CD4-positive, alpha-beta T cell treated with Interleukin-15 for 1 hour (primary cell): ENCODE measurements around the gene TRPM1.

ENCODE experiments used
- DNase-seq: peaks from one replicate; pipeline ENCODE4 v3.0.0-alpha.2; 2020

TRPM1 gene

DNA sequence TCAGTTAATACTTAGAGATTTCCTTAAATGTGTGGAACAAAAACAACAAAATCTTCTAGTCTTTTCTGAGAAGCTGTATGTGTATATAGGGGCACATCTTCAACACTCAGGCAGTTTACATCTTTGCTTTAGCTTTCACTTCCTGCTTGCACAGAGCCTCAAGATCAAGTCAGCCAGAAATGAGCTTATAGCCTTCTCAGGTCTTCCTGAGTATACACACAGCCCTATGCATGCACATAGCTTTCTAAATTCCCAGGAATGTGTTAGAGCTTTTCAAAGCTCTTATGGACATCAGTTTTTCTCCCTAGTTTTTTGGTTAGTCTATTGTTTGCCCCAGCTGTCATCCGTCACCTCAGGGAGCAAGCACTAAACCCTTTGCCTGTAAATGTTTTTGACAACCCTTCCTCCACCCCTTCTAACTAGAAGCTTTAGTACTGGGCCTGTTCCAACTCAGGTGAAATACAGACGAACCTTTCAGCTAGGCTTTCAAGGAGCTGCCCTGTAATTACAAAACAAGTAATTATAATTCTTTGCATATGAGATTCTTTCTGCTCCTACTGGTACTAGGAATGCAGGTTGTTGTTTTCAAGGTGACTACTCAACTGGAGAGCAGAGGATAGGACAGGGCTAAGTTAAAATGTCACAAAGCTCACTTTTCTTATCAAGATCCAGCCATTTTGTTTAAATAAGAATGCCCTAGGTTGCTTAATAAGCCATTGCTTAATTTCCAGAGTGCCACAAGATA lies 87.5 kb downstream of the TRPM1 start:
- no peak for DNase-seq

DNA sequence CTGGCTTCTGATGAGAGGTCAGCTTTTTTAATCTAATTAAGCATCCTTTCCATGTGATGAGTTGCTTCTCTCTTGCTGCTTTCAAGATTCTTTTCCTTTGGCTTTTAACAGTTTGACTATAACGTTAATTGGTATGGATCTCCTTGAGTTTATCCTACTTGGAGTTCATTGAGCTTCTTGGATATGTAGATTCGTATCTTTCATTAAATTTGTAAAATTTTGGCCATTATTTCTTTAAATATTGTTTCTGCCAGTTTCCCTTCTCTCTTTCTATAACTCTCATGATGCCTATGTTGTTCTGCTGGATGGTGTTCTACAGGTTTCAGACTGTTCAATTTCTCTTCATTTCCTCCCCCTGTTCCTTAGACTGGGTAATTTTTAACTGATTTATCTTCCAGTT lies 89.1 kb downstream of the TRPM1 start:
- DNase-seq, result no peak

DNA sequence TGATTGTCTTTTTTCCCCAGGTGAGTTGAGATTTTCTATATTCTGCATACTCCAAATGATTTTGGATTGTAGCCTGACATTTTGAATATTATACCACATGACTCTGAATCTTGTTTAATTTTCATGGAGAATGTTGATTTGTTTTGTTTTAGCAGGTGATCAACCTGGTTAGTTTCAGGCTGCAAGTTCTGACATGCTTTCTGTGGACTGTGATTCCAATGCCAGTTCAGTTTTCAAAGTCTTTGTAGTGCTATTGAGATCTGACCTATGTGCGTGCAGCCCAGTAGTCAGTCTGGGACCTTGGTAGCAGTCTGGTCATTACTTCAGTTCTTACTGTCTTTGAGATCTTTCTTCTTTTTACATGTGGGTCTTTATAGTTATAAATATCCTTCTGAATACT lies 91.5 kb downstream of the TRPM1 start:
- DNase-seq, result no peak

DNA sequence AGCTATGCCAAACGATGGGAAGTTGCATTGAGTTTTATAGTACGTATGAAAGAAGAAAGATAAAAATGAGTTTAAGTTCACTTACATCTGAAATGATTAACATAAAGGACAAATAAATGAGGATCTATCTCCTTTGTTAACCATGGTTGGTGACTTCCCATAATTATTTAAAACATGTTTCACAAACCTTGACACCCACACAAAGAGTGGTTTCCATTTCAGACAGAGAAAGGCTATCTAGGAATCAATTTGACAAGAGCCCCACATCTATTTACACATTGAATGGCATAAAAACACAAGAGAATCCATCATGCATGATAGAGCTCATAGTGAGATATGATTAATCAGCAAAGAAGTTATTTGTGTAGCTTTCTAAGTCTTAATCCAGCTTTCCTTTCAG lies 95.9 kb downstream of the TRPM1 start:
- DNase-seq, result no peak

DNA sequence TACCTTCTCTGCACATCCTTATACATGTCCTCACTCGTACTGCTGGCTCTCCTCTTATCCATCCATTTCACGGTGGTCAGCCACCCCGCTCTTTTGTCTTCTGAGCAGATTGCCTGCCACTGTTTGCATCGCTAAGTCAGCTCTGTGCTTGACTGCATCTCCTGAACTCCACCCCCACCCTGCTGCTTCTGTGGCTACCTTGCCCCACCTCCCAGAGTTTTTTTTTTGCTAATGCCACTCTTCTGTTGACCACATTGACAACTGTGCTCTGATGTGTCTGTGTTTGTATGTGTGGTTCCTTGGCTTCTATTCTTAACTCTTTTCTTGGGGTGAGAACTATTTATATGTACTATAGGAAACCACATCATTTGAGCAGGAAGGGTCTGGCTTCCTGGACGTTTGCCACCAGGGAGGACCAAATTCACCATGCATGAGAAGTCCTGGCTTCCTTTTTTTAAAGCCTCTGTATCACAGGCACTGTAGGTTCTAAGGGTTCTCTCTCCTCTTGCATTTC lies 97.2 kb downstream of the TRPM1 start:
- DNase-seq, result peak; percentile 64

DNA sequence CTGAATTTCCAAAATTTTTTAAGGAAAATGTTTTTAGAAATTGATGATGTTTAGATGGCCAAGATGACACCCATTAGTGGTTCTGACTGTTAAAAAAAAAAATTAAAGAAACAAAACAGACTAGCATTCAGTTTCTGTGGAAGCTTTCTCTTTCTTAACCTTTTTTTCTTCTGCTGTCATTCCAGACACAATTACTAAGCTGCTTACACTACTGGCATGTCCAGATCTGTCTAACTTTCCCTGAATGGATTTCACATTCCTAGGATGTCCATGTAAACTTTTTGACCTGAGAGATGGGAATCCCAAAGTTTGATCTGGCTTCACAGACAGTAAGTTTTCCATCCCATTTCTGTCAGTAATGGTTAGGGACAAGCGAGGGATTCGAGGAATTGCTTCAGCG lies 99.8 kb downstream of the TRPM1 start:
- DNase-seq, result no peak

DNA sequence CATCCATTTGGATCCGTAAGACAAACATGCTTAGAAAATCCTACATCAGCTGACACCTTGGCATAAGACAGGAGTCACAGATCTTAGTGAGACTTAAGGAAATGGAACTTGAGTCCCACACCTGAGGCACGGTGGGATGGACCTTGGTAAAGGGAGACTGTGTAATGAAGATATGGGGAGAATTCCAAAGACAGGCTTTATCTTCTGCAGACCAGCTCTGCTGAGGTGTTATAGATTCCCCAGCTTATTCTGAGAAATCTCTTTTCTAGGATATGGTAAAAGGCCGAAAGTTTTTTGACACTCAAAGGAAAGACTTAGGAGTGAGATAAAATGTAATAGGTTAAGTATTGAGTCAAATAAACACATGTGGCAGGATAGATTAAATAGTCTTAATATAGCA lies 101.8 kb downstream of the TRPM1 start:
- DNase-seq, result no peak

DNA sequence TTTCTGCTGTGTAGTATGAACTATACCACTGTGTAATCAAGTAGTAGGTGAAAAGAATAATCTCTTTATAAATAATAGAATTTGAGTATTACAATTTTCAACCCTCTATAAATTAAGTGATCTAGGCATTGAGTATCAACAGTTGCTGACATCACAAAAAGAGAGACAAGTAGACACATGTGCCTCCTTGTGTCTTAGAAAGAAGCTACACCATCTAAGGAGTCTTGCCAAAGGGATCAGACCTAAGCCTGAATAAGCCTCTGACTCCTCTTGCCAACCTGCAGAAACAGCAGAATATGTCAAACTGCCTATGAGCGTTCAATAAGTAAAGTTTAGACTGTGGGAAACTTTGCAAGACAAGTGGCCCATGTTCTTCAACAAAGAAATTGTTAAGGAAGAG lies 104.3 kb downstream of the TRPM1 start:
- DNase-seq, result no peak

DNA sequence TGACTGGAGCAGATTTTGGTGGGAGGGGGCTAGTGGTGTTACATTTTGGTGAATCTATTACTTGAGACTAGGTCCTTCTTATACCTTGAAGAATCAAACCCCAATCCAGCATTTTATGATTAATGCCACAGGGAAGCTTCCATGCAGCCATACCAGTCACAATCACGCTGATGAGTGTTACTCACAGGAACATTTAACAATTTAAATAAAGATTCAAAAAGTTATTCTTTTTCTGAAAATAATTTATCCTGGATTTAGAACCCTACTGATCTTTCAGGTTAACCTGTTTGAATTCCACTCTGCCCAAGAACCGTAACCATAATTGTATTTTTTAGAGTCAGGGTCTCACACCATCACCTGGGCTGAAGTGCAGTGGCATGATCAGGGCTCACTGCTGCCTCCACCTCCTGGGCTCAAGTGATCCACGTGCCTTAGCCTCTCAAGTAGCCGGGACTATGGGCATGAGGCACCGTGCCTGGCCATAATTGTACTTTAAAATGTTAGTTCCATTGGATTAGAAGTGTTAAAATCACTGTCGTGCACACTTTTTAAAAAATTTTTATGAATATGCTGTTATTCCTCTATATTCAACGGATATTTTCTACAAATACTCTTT lies 109.2 kb downstream of the TRPM1 start:
- DNase-seq, result no peak

DNA sequence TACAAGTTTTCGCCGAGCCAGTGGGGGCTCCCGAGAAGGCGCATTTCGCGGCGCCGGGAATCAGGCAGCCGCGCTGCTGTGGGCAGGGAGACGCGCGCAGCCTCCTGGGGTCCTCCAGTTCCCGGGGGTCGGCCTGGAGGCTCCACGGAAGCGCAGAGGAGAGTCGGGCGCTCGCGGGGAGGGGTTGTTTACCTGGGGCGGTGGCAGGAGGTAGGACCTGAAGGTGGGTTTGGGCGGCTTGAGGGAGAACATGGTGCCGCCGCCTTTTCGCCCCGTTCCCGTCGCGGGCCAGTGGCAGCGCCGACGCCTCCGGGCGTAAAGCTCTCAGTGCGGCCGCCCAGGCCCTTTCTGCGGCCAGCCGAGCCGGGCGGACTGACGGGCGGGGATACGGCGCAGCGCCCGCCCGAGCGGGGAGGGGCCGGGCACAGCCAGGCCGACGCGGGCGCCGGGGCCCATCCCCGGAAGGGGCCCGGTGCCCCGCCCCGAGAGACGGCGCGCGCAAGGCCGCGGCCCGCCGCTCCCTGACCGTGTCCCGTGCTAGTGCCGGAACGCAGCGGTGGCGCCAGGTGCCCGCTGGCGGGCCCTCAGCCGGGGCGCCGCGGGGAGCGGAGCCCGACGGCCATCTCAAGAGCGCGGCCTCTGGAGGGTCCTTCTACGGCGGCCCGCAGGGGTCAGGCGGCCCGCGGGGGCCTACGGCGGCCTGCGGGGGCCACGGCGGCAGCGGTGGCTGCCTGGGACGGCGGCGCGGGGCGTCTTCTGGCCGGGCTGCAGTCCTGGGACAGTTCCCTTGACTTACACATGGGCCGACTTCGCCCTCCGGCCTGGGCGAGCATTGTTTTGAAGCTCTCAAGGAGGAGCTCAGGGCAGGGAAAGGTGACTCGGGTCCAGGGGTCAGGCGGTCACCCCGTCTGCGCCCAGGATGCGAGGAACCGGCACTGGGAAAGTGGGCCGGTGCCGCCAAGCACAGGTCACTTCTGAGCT lies 110.0 kb downstream of the TRPM1 start, which contains the start of gene MTMR10:
Gene MTMR10, minus strand, starts transcription at position 374 of the 981 bp plus-strand sequence. Its CDS starts 122 bp downstream, at position 252.
- DNase-seq, result peak; percentile 78

DNA sequence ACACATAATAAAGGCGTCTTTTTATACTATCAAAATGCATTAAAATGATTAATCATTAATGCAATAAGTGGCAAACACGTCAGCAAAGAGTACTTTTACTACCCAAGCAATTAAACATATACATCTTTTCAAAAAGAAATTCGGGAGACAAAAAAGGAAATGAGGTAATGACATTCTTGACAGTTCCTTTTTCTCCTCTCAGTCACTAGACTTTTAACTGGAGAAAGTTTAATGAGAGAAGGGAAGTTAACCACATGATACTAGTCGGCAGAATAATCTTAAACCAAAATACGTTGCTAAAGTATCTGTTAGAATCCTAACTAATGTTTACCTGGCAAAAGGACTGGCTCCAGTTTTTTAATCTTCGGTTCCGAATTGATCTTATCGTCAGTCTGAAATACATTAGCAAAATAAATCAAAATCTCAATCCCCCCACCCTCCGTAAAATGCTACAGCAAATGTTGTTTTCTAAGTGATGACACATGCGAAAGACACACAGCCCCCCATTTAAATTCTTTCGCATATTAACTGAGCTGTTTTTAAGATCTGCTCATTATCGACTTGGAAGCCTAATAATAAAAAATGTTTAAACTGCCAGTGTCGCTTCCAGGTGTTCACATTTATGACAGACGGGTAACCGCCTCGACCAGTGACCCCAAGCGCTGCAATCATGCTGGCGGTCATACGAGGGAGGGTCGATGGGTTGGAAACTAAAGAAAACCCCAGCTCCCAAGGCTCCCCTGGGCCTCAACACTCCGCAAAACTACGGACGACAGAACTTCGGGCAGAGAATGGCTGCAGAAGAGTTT lies 110.9 kb downstream of the TRPM1 start:
- no peak for DNase-seq

DNA sequence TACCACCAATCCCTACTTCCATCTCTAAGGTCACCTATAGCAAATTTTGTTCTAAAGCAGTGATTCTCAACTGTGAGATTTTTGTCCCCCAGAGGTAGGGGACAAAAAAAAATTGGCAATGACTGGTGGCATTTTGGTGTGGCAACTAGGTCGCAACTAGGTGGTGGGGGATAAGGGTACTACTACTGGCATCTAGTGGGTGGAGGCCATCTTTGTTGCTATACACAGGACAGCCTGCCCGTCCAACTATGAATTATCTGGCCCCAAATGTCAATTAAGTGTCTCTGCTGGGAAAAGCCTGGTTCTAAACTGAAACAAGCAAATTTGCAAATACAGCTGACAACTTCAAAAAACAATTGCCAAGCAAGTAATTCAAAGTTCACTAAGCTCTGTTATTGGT lies 111.5 kb downstream of the TRPM1 start:
- no peak for DNase-seq

DNA sequence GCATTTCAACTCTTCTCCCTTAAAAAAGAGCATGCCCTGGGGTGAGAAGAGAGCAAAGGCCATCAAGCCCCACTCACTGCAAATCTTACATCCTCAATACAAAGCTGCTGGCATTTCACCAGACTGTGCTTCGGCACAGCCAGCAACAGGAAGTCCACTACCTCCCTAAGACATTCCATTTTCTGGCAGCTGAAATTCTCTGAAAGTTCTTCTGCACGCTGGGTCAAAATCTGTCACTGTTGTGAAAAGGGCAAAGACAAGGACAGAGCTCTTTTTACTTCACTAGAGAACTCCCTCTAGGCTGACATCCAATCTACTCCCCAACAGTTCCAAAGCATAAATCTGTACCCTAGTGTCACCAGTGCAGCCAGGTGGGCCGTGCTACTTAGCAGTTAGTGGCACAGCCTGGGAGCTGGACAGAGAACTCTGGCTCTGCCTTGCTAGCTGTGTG lies 116.4 kb downstream of the TRPM1 start:
- no peak for DNase-seq

DNA sequence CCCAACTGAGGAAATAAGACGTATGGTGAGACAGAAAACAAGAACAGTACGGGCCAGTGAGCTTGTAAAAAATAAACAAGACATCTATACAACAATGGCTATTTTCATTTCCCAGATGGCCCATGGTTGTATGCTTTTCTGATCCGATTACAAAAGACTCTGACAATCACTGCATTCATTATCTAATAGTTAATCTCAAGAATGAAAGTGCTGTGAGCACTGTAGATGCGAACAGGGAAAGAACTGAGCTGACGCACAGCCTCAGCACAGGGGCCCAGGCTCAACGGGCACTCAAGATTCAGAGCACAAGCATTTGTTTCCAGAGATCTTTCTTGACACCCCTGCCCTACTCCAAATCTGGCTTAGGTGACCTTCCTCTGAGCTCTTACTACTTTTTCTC lies 117.0 kb downstream of the TRPM1 start:
- no peak for DNase-seq

DNA sequence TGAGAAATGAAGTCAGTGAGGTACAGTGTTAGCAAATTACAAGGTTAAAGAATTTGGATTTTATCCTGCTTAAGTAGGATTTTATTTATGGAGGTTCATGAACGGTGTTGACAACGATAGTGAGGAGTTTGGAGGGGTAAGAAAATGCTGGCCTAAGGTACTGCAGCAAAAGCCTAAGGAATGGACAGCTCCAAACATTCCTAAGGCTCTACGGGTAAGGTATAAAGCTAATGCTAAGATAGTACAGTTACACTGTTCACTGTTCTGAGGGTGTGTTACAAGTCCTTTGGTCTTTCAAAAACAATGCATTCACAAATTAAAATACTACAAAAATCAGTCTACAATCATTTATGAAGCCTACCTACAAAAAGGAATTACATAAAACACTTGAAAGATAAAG lies 117.4 kb downstream of the TRPM1 start:
- DNase-seq, result no peak

DNA sequence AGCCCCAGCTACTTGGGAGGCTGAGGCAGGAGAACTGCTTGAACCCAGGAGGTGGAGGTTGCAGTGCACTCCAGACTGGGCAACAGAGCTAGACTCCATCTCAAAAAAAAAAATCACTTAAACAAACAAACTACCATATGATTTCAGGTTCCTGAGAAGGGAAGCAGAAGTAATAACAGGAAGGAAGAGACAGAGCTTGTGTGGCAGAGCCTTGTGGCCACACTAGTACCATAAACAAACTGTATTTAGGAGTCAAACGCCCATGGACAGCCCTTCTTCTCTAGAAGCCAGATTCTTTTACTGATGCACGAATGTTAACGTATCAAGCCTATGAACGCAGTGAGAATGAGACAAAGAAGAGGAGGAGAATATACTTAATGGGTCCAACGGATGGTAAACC lies 122.1 kb downstream of the TRPM1 start:
- no peak for DNase-seq

DNA sequence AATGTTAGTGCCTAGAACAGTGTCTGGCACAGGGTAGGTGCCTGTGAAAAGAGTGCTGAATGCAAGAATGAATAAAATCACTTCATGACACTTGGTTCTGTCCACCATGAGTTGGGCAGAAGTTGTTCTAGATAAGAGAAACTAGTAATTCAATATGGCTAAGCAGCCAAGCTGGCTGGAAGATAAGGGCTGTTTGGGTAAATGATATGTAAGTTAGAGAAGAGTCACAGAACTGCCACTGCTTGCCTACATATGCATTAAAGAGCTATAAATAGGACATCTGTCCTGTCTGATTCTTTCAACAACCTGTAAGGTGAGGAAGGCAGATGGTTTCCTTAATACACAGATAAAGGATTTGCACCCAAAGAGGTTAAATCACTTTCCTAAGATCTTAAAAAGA lies 123.2 kb downstream of the TRPM1 start:
- DNase-seq, result no peak

DNA sequence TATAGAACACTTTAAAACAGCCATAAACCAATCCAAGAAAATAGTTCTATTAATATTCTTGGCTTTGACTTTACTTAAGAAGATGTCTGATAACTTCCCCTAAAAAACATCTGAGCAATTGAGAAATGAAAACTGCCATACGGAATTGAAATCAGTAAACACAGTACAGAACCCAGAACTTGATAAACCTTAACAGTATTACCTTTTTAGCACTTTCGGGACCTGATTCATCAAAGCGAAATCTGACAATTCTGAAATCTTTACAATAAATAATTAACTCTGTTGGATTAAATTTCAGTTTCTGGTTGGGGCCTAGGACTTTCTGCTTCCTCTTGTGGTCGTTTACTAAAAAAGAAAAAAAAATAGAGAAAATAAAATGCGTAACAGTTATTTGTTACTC lies 127.4 kb downstream of the TRPM1 start:
- DNase-seq, result no peak

DNA sequence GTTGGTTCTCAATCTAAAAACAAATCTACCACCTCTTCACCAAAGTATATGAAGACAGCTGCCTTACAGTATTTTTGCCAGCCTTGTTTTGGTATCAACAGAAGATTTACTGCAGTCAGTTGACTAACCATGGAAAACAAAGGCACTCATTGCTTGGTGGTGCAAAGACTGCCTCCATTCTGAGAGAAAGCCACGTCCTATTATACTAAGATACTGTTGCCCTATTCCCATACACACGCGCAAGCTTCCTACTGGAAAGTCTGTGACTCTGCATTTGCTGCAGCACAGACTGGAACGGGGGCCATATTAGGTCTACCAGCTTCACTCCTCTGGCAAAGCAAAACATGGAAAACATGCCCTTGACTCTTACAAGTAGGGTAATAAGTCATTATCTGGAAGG lies 128.1 kb downstream of the TRPM1 start:
- no peak for DNase-seq

DNA sequence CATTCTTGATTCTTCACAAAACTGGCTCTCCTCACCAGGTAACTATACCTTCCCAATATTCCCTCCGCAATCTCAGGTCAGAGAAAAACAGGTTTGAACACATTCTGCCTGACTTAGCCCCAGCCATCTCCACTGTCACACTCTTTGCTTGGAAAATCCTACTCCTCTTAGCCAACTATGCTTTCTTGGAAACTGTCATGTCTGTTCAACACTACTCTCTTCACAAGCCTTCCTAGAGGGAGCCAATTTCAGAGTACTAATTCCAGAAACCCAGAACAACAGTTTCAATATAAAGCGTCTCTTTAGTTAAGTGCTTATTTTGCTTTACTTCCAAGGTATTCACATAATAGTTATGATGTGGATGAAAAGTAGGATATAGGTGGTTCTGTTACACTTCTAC lies 131.8 kb downstream of the TRPM1 start:
- no peak for DNase-seq

DNA sequence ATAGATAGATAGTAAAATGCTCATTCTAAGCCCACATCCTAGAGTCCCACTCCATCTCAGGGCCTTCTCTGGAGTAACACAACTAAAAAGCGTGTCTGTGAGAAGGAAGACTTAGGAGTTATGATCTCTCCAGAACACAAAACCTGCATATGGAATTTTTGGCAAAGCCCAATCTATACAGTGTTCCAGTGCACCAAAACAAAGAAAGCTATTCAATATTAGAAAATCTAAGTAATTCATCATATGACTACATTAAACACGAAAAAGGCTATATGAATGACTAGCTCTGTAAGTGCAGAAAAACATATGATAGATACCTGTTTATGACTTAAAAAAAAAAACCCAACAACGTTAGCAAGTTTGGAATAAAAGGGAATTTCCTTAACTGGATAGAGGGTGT lies 137.8 kb downstream of the TRPM1 start:
- no peak for DNase-seq

DNA sequence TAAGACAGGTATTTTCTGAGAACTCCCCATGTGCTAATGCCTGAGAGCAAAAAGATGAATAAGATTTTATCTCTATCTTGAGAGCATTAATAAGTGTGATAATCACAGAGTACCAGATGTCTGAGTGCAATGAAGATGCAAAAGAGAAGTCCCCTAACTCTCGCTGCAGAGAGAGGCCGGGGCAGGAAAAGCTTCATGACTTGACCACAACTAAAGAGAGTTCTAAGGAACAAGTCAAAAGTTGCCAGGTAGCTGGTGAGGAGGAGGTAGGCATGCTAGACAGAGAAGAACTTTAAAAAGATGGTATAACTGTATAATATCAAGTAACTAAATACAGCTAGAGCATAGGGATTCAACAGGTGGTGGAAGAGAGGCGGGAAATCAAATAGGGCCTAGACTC lies 138.9 kb downstream of the TRPM1 start:
- no peak for DNase-seq
